Activated naive CD4-positive, alpha-beta T cell treated with anti-CD3 and anti-CD28 coated beads, Interleukin-2, amount 50 U/mL, for 72 hours (primary cell): ENCODE data around the gene RAB34. TPM values are rescaled to one million over a fixed set of nuclear protein-coding genes. Genes with fewer than 3 reads are reported as not detected.

Experiments used
- ATAC-seq, 2 donors: fragments of 150-1000 bp; cut with Tn5 transposase; 2 replicates each; pipeline ENCODE4 v1.10.0; 2021; ENCODE audit warnings: mild to moderate bottlenecking in 2 of 2, moderate library complexity in 2 of 2
- DNase-seq, 2 donors: peaks; one replicate each; pipeline ENCODE4 v3.0.0; 2021 to 2022; ENCODE audit warnings: low spot score in 2 of 2
- H3K27ac Mint-ChIP-seq, 2 donors: one replicate each; pipeline ENCODE4 v1.8.0; 2022; ENCODE audit warnings: mild to moderate bottlenecking in 2 of 2, mixed read lengths in 2 of 2
- H3K36me3 Mint-ChIP-seq, 2 donors: one replicate each; pipeline ENCODE4 v1.8.0; 2022; ENCODE audit warnings: mixed read lengths in 2 of 2
- H3K9me3 Mint-ChIP-seq, 2 donors: one replicate each; pipeline ENCODE4 v1.8.0; 2022; ENCODE audit warnings: mixed read lengths in 2 of 2
- total RNA-seq, 2 donors: library from RNA; stranded (reverse); gene quantifications; one replicate each; pipeline ENCODE4 v1.2.3, GENCODE V29; 2022

RAB34 gene, protein sequence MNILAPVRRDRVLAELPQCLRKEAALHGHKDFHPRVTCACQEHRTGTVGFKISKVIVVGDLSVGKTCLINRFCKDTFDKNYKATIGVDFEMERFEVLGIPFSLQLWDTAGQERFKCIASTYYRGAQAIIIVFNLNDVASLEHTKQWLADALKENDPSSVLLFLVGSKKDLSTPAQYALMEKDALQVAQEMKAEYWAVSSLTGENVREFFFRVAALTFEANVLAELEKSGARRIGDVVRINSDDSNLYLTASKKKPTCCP
- 10 to 100 TPM; 20.5 to 46.4 TPM for total RNA-seq

DNA sequence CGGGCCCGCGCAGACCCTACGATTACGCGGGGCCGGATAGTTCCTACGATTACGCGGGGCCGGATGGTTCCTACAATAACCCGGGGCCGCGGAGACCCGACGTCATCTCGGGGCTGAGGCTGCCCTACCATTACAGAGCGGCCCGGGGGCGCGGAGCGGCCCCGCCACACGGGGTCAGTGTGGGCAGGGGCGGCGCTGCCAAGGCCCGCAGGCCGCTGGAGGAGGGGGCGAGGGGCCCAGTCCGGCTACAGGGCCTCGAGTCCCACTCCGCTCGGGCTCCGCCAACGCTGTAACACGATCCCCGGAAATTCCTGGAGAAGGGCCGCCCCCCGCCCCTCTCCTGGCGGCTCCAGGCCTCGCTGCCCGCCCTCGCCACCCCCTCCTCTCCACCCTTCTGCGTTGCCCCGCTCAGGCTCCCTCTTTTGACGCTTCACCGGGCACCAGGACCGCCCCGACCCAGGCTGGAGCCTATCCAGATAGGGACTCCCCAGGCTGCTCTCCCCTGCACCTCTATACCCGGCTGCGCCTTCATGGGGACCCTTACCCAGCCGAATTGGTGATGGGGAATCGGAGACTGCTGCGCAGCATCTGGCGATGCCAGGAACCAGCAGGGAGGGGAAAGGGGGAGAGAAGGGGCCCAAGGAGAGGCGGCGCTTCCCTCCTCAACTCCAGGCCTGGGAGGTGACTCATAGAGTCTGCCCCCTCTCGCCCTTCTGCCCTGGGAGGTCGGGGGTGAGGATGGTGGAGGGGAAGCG lies at the start of gene RAB34:
RAB34 (minus strand) TSS at position 291 of the 755 bp plus-strand sequence. CDS start 602 bp downstream, outside the sequence.
- peaks cover 34 to 36% of the 10 kb centered on the region in 2 donors for H3K36me3 Mint-ChIP-seq
- DNase-seq (peak in 1 of 2 donors; percentile 33), ATAC-seq (peak; percentile 8 to 22)
- H3K9me3 Mint-ChIP-seq, result no peaks in the 10 kb centered on the region
- peak within 1 kb of the TSS; percentile 87 to 97 for H3K27ac Mint-ChIP-seq

DNA sequence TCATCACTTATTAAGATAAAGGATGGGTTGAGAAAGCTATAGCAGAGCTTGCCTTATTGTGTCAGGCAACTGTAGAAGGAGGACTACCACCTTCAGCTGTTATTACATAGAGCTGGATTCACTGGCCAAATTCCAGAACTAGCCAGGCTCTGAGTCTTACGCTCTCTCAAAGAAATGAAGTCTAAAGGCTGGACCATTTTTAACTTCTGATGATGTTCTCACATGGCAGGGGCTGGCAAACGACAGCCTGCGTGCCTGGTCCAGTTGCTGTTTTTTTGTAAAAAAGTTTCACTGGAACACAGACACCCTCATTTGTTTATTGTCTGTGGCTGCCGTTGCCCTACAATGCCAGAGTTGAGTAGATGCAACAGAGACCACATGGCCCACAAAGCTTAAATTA lies 47.4 kb upstream of the RAB34 start:
- Mint-ChIP-seq H3K36me3 (no peaks in the 10 kb centered on the region), H3K9me3 (no peaks in the 10 kb centered on the region), H3K27ac (peak overlapping the region; percentile 46 to 60)
- no peak for DNase-seq
- ATAC-seq, result no peak

DNA sequence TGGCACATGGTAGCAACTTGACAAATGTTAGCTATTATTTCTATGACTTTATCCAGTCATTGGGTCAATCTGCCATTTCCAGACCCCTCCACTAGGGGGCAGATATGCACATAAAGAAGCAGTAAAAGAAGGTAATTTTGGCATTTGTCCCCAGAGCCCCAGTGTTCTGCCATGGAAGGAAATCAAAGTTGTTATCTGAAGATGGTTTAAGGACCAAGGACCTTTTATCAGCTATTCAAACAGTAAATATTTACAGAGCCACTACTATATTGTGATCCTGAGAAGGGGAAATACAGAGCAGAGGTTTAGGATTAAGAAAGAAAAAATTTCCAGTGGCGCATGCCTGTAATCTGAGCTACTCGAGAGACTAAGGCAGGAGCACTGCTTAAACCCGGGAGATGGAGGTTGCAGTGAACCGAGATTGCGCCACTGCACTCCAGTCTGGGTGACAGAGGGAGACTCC lies 46.2 kb upstream of the RAB34 start:
- DNase-seq, result peak in 1 of 2 donors; percentile 81
- no peaks in the 10 kb centered on the region for H3K36me3 Mint-ChIP-seq
- peak overlapping the region in 1 of 2 donors; percentile 50 for H3K27ac Mint-ChIP-seq
- no peaks in the 10 kb centered on the region for H3K9me3 Mint-ChIP-seq
- ATAC-seq, result peak; percentile 36 to 45

DNA sequence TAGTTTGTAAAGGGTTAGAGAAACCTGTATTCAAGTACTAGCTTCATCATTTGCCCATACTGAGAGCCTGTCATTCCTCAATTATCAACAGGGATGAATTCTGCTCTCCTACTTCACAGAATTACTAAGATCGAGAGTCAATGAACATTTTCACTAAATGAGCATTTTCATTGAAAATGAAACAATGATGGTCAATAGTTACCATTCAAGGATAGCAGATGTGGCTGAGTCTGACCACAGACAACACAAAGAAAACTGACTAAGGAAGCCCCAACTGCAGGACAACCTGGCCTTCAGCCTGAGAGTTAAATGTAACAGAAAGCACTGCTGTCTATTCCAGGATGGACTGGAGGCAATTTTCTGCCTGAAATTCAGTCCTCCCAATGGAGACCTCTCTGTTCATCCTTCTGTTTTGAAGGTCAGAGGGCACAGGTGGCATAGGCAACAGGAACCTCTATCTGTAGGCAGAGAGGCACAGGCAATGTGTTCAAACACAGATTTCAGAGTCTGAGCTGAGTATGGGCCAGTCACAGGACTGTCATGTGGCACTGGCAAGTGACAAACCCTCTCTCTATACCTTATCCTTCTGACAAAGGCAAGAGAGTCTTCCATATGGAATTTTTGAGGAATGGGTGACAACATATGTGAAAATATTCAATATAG lies 45.6 kb upstream of the RAB34 start:
- Mint-ChIP-seq H3K9me3 (no peaks in the 10 kb centered on the region), H3K27ac (peak overlapping the region in 1 of 2 donors; percentile 50), H3K36me3 (no peaks in the 10 kb centered on the region)
- DNase-seq, result no peak
- peak; percentile 76 to 85 for ATAC-seq

DNA sequence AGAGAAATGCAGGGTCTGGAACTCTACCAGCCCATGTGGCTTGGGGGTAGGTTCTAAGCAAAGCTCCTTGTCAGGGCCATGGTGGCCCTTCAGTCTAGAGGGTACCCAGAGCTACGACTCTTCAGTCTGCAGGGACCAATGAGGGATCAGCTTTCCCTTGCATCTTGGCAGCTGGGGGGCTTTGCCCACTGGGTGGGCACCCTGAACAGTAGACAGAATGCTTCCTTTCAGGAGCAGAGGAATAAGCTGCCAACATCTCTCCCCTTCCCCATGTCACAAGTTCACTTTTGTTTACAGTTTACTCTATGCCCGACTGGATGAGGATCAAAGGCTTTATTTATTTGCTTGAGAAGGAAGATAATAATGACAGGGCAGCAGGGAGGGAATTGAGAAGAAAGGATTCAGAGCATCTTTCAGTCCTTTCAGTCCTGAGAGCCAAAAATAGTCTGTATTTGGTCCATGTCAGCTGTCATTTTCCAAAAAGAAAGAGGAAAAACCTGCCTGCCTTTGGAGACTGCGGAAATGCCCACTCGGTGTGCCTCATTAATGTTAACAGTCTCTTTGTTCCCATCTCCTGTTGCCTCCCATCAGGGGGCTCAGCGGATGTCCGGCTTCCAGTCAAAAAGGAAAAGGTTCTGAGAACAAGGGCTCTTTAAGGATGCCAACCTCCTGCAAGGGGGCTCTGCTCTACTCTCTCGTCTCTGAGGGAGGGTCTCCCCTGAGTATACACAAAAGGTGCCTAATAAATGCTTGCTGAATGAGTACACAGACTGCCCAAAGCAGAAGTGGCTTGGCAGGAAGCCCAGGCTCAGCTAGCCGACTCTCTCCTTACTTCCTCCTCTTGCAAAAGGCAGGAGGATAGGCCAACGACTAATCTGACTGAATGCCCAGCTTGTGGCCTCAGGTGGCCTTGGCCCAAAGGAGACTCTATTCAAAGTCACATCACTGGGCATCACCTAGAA lies 43.2 kb upstream of the RAB34 start:
- Mint-ChIP-seq H3K36me3 (no peaks in the 10 kb centered on the region), H3K9me3 (no peaks in the 10 kb centered on the region), H3K27ac (peak overlapping the region in 1 of 2 donors; percentile 55)
- DNase-seq (no peak), ATAC-seq (no peak)

DNA sequence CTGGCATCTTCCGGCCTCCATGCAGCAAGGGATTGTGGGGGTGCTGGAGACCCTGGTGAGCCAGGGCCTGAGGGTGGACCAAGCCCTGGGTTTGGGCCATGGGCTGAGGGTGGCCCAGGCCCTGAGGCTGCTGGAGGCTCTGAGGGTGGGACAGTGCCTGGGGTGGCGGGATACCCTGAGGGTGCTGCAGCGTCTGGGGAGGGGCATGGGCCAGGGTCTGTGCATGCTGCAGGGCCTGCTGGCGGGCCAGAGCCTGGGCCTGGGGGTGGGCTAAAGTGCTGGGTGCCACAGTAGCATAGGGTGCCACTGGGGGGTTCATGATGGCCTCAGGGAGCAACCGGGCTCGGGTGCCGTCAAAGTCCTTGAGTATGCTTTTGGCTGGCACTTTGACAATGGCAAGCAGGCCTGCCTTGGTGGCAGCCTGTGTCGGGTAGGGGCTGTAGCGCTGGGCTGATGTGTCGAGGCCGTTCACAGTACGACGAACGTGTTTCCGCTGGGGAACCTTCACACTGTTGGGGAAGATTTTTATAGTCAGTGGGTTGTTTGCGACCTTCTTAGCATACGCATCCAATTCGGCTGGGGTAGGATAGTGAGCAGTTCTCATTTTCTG lies 41.7 kb upstream of the RAB34 start:
- no peaks in the 10 kb centered on the region for H3K9me3 Mint-ChIP-seq
- H3K27ac Mint-ChIP-seq, result peak overlapping the region; percentile 69 to 77
- ATAC-seq (no peak), DNase-seq (no peak)
- H3K36me3 Mint-ChIP-seq, result no peaks in the 10 kb centered on the region

DNA sequence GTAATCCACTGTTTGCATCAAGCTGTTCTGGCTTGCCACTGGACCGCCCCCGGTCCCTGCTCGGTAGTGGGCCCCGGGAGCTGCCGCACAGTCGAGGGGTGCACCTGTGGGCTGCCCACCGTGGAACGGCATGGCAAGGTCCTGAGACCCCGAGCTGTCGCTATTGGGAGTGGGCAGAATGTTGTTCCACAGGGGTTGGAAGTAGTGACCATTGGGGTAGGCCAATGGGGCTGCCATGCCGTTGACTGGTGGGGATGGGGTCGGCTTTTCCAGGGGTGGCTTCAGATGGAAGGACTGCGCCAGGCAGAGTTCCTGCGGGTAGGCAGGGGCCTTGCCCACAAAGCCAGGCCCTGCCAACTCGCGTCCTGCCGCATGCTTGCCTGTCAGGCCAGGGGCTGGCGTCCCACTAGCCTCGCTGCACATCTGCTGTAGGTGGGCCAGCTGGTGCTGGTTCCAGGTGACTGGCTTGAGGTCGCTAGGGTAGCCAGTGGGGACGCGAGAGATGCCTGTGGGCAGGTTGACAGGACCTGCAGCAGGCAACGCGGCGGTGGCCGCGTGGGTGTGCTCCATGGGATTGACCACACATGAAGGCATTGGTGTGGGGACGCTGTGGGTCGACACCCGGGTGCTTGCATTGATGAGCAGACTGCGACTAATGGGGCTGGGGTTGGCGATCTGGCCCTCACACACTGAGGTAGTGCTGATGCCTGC lies 40.9 kb upstream of the RAB34 start:
- ATAC-seq, result no peak
- H3K9me3 Mint-ChIP-seq, result no peaks in the 10 kb centered on the region
- H3K27ac Mint-ChIP-seq, result peak overlapping the region; percentile 69 to 77
- no peak for DNase-seq
- H3K36me3 Mint-ChIP-seq, result no peaks in the 10 kb centered on the region

DNA sequence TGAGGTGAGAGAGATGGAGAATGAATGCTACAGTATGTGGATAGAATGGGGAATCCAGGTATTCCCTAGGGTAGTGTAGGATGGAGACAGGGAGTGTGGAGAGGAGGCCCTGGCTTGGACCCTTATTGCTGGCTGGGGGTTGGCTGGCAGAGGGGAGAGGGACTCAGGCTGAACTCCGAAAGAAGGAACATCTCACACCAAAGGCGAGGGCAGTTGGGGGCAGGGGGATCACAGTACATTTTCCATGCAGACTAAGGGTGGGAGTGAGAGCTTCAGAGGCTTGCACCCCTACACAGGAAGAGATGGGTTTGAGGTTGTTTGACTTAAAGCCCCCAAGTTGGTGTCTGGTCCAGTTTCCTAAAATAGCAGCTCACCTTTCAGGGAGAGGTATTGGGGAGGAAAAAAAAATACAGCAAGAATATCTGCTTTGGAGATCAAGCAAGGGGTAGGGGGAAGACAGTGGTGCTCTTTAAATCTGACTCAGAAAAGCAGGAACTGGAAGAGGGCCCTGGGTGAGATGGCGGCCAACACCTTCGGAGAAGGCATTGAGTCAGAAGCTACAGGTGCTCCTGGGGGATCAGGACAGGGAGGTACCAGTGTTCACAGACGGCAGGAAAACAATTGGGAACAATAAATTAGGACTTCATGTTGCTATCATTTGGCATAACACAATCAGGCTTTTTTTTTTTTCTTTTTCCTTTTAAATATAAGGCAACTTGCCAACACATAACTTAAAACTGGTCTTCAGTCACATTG lies 38.6 kb upstream of the RAB34 start:
- ATAC-seq (no peak), DNase-seq (peak in 1 of 2 donors; percentile 26)
- Mint-ChIP-seq H3K27ac (peak overlapping the region; percentile 63 to 67), H3K36me3 (peaks cover 0 to 5% of the 10 kb centered on the region in 2 donors), H3K9me3 (no peaks in the 10 kb centered on the region)

DNA sequence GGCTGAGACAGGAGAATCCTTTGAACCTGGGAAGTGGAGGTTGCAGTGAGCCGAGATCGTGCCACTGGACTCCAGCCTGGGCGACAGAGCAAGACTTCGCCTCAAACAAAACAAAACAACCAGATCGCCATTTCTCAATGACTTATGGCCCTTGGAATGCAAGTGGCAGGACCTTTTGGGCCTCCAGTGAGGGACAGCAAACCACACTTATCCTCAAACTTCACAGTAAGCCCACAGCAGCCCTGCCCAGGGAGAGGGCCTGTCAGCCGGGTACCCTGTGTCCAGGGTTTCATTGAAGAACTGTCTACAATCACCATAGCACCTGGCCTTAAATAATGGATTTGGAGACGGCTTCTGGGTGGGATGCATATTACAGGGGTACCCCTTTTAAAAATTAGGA lies 37.8 kb upstream of the RAB34 start:
- peak in 1 of 2 donors; percentile 26 for DNase-seq
- Mint-ChIP-seq H3K9me3 (no peaks in the 10 kb centered on the region), H3K27ac (peak overlapping the region in 1 of 2 donors; percentile 63), H3K36me3 (peaks cover 0 to 5% of the 10 kb centered on the region in 2 donors)
- ATAC-seq, result no peak

DNA sequence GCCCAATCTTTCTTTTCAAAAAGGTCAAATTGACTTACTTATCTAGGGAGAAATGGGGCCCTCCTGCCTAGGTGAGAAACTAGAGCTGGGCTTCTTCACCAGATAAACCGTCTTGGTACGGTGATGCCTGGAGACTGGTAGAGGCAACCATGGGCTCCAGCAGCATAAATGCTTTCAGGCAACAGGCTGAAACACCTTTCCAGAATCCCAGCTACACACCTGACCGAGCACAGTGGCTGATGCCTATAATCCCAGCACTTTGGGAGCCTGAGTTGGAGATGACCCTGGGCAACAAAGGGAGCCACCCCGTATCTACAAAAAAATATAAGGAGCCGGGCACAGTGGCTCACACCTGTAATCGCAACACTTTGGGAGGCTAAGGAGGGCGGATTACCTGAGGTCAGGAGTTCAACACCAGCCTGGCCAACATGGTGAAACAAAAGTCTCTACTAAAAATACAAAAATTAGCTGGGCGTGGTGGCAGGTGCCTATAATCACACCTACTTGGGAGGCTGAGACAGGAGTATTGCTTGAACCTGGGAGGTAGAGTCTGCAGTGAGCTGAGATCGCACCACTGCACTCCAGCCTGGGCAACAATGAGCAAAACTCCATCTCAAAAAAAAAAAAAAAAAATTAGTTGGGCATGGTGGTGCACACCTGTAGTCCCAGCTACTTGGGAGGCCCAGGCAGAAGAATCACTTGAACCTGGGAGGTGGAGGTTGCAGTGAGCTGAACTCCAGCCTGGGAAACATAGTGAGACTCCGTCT lies 34.1 kb upstream of the RAB34 start:
- peaks cover 5 to 19% of the 10 kb centered on the region in 2 donors for H3K36me3 Mint-ChIP-seq
- ATAC-seq, result no peak

DNA sequence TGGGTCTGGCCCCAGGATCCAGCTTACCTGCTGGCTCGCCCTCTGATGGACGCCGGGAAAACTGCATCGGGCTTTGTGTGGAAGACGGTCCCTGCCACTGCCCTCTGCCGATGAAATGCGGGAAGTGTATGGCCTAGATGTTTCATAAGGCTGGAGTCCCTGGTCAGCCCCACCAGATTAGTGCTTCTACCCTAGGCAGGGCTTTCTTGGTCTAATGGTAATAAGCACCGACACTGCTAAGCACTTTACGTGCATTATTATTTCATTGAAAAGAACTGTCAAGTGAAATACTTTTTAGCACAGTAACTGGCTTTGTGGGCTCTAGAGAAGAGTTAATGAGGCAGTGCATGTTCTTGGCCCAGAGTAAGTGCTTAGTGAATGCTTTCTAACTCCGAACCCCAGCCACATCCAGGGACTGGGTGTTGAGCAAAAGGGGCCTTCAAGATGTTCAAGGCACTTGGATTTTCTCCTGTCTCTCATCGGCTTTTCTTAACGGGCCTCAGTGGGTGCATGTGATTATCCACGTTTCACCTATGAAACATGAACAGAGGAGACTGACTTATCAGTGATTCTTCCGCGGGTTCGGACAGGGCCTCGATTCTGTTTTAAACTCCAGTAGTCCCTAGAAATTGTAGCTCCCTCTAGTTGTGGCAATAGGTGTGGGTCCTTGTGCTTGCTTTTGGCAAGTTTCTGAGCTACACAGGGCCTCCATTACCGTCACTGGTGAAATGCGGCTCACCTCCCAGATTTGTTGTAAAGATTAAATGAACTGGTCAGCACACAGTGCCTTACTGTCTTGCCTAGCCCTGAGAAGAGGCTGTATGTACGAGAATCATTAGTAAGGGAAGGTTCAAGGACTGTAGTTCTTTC lies 32.7 kb upstream of the RAB34 start:
- peaks cover 5 to 27% of the 10 kb centered on the region in 2 donors for H3K36me3 Mint-ChIP-seq

More for the DNA sequence above, 34.1 kb upstream of the RAB34 start:
- Mint-ChIP-seq H3K9me3 (no peaks in the 10 kb centered on the region), H3K27ac (peak overlapping the region; percentile 30 to 65)
- no peak for DNase-seq

DNA sequence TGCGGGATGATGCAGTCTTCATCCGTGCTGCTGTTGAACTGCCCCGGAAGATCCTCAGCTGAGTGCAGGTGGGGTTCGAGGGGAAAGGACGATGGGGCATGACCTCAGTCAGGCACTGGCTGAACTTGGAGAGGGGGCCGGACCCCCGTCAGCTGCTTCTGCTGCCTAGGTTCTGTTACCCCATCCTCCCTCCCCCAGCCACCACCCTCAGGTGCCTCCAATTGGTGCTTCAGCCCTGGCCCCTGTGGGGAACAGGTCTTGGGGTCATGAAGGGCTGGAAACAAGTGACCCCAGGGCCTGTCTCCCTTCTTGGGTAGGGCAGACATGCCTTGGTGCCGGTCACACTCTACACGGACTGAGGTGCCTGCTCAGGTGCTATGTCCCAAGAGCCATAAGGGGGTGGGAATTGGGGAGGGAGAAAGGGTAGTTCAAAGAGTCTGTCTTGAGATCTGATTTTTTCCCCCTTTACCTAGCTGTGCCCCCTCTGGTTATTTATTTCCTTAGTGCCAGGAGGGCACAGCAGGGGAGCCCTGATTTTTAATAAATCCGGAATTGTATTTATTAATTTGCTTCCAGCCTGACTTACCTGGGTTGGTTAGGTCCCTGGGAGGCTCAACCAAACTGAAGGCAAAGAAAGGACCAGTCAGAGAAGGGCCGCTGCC lies 32.0 kb upstream of the RAB34 start:
- no peaks in the 10 kb centered on the region for H3K9me3 Mint-ChIP-seq
- DNase-seq (no peak), ATAC-seq (peak; percentile 5 to 22)
- no peak overlapping the region for H3K27ac Mint-ChIP-seq
- H3K36me3 Mint-ChIP-seq, result peaks cover 11 to 34% of the 10 kb centered on the region in 2 donors

More for the DNA sequence above, 32.7 kb upstream of the RAB34 start:
- peak; percentile 81 to 84 for ATAC-seq
- Mint-ChIP-seq H3K9me3 (no peaks in the 10 kb centered on the region), H3K27ac (peak overlapping the region in 1 of 2 donors; percentile 60)
- peak; percentile 90 to 91 for DNase-seq
